Keratinocyte (primary cell): ENCODE measurements around the gene NALCN. TPM values are rescaled to one million over a fixed set of nuclear protein-coding genes. Genes with fewer than 3 reads are reported as not detected.

Experiments
- DNase-seq: peaks from one replicate; pipeline ENCODE4 v3.0.0-alpha.2; 2011; ENCODE audit warnings: low read depth, missing footprints, low spot score
- FAIRE-seq: peaks from 2 replicates; lab custom pipeline; 2011; peaks lifted over from hg19 to GRCh38; lab: Jason Lieb, UNC
- H2AFZ ChIP-seq: 2 replicates; pipeline ENCODE4 v1.6.0; 2012; ENCODE audit warnings: low read length, control low read depth, inconsistent platforms; ENCODE audit not compliant: control insufficient read depth
- H3K27ac ChIP-seq: 2 replicates; pipeline ENCODE4 v1.5.1; 2011; ENCODE audit warnings: low read length; ENCODE audit not compliant: control insufficient read depth, insufficient read depth
- H3K27me3 ChIP-seq: 3 replicates; pipeline ENCODE4 v1.6.0; 2011; ENCODE audit warnings: low read length; ENCODE audit not compliant: control insufficient read depth, insufficient read depth; ENCODE audit errors: extremely low read depth
- H3K36me3 ChIP-seq, 2 experiments: 2 replicates in 1 of 2; 3 replicates in 1 of 2; pipeline ENCODE4 v1.5.1; 2011; ENCODE audit warnings: low read length in 2 of 2, mild to moderate bottlenecking in 1 of 2; ENCODE audit not compliant: control insufficient read depth in 2 of 2, insufficient read depth in 2 of 2; ENCODE audit errors: extremely low read depth in 1 of 2
- H3K4me1 ChIP-seq: 3 replicates; pipeline ENCODE4 v1.5.1; 2011; ENCODE audit warnings: low read length; ENCODE audit not compliant: control insufficient read depth, insufficient read depth; ENCODE audit errors: extremely low read depth
- H3K4me2 ChIP-seq: 3 replicates; pipeline ENCODE4 v1.6.0; 2011; ENCODE audit warnings: low read depth, low read length; ENCODE audit not compliant: control insufficient read depth, insufficient read depth; ENCODE audit errors: extremely low read depth
- H3K4me3 ChIP-seq, 3 experiments: fragments of 200-600 bp in 1 of 3; sonication (generic) in 1 of 3; 2 replicates in 2 of 3; 3 replicates in 1 of 3; pipeline ENCODE4 v1.5.1; 2011 to 2016; ENCODE audit warnings: low read length in 3 of 3, mild to moderate bottlenecking in 3 of 3, control low read depth in 2 of 3, inconsistent platforms in 1 of 3, low read depth in 1 of 3, mixed read lengths in 1 of 3, mixed run types in 1 of 3, moderate library complexity in 1 of 3; ENCODE audit not compliant: control insufficient read depth in 2 of 3, insufficient read depth in 2 of 3; ENCODE audit errors: extremely low read depth in 1 of 3
- H3K79me2 ChIP-seq: 2 replicates; pipeline ENCODE4 v1.6.0; 2012; ENCODE audit warnings: low read length; ENCODE audit not compliant: control insufficient read depth, insufficient read depth
- H3K9ac ChIP-seq: 3 replicates; pipeline ENCODE4 v1.6.0; 2011; ENCODE audit warnings: low read length; ENCODE audit not compliant: control insufficient read depth, insufficient read depth; ENCODE audit errors: extremely low read depth
- H3K9me1 ChIP-seq: 3 replicates; pipeline ENCODE4 v1.6.0; 2011; ENCODE audit warnings: low read length; ENCODE audit not compliant: control insufficient read depth, insufficient read depth; ENCODE audit errors: extremely low read depth
- H3K9me3 ChIP-seq: 2 replicates; pipeline ENCODE4 v1.5.1; 2012; ENCODE audit warnings: low read depth, low read length; ENCODE audit not compliant: control insufficient read depth
- H4K20me1 ChIP-seq: 3 replicates; pipeline ENCODE4 v1.6.0; 2011; ENCODE audit warnings: low read length; ENCODE audit not compliant: control insufficient read depth, insufficient read depth; ENCODE audit errors: extremely low read depth
- CTCF ChIP-seq, 3 experiments: IDR thresholded peaks in 1 of 3; conservative IDR thresholded peaks in 1 of 3; optimal IDR thresholded peaks in 1 of 3; 2 replicates in 2 of 3; 3 replicates in 1 of 3; pipeline versions ENCODE3 to v1.5.1; 2011; ENCODE audit warnings: low read length in 3 of 3, mild to moderate bottlenecking in 3 of 3, moderate library complexity in 2 of 3, control low read depth in 1 of 3, inconsistent platforms in 1 of 3; ENCODE audit not compliant: insufficient read depth in 2 of 3; ENCODE audit errors: extremely low read depth in 1 of 3
- EZH2 ChIP-seq: IDR thresholded peaks from one replicate; pipeline ENCODE4 v1.6.1; 2012; ENCODE audit warnings: inconsistent platforms, mild to moderate bottlenecking, low read length, moderate library complexity
- dilution Hi-C: fragments of 300-500 bp; cut with MboI; formaldehyde crosslinking; loops from one replicate; pipeline ENCODE4 v1.7.0; 2020; ENCODE audit warnings: low sequenced_read_pairs; ENCODE audit not compliant: extremely low pct_ligation_motif_present
- polyA plus RNA-seq, 5 experiments: library from polyadenylated mRNA; depleted of rRNA in 3 of 5; stranded (reverse) in 3 of 5; stranded (forward) in 1 of 5; unstranded in 1 of 5; fragments of >200 nt; gene quantifications; 1 replicate in 1 of 5; 2 replicates in 3 of 5; 3 replicates in 1 of 5; pipeline versions ENCODE4 v1.2.1 to v1.2.3, GENCODE V29; 2011 to 2012; ENCODE audit warnings: missing spikeins in 2 of 5, low read depth in 1 of 5, low replicate concordance in 1 of 5

The NALCN gene
- polyA plus RNA-seq, 1 donor (not counting 4 experiments of a cell fraction or from before 2014, with no cell fraction given): 0.16 TPM

DNA sequence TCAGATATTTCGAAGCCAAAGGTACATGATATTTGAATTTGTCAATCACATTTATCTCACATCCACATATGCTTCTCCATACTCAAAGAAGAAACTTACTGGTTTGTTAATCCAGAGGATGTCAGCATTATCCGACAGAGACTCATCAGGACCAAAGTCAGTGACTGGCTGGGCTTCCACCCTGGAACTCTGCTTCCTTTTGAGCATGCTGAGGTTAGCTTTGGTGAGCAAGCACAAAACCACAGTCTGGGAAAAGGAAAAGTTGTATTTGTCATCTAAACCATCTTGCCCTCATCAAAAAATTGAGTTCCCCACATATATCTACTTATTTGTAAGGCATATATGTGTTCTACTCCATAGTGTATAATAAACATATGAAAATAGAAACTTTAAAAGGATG, 17.4 kb downstream of the NALCN start:
- Histone ChIP-seq H3K36me3 (no peaks in the 10 kb centered on the region), H3K4me3 (no peak overlapping the region), H3K9ac (no peak overlapping the region), H3K9me1 (no peaks in the 10 kb centered on the region), H3K79me2 (no peaks in the 10 kb centered on the region), H3K4me2 (no peak overlapping the region), H3K27ac (no peak overlapping the region), H3K9me3 (no peaks in the 10 kb centered on the region), H3K4me1 (peaks cover 12% of the 10 kb centered on the region), H2AFZ (no peak overlapping the region), H3K27me3 (no peaks in the 10 kb centered on the region), H4K20me1 (no peaks in the 10 kb centered on the region)
- dilution Hi-C loops: no loop called here
- no peak for TF ChIP-seq CTCF (optimal IDR thresholded peaks at IDR 0.05 in 1 of 3, IDR thresholded peaks at IDR 0.05 in 1 of 3, conservative IDR thresholded peaks at IDR 0.05 in 1 of 3; ENCODE audit: extremely low read depth in 1 of 3, insufficient read depth in 2 of 3, low read length in 3 of 3)
- no peak for TF ChIP-seq EZH2
- FAIRE-seq: peak; percentile 81
- DNase-seq: no peak

DNA sequence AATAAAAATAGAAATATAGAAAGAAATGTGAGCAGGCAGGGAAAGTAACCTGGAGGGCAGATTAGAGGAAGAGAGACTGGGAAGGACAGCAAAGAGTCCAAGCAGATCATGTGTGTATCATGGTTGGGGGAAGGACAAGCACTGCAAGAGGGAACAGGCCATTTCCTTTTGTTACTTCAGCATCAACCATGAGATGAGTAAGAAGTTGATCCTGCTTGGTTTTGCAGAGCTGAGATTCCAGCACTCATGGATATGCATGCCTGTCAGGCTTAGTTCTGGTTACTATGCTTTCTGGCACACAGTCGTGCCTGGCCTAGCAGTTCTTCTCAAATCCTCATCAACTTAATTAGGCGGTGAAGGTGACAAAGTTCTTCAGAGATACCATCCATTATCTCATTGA, 18.1 kb downstream of the NALCN start:
- no peaks in the 10 kb centered on the region for H3K36me3 ChIP-seq
- H3K27ac ChIP-seq: no peak overlapping the region
- no peak overlapping the region for H2AFZ ChIP-seq
- no peak overlapping the region for H3K4me3 ChIP-seq
- no peaks in the 10 kb centered on the region for H3K9me1 ChIP-seq
- H3K79me2 ChIP-seq: no peaks in the 10 kb centered on the region
- DNase-seq (no peak), FAIRE-seq (peak; percentile 84)
- TF ChIP-seq CTCF (optimal IDR thresholded peaks at IDR 0.05 in 1 of 3, IDR thresholded peaks at IDR 0.05 in 1 of 3, conservative IDR thresholded peaks at IDR 0.05 in 1 of 3; ENCODE audit: extremely low read depth in 1 of 3, insufficient read depth in 2 of 3, low read length in 3 of 3) (no peak), EZH2 (no peak)
- H3K27me3 ChIP-seq: no peaks in the 10 kb centered on the region
- no peaks in the 10 kb centered on the region for H4K20me1 ChIP-seq
- dilution Hi-C loops: no loop called here
- no peaks in the 10 kb centered on the region for H3K9me3 ChIP-seq
- H3K9ac ChIP-seq: no peak overlapping the region
- peak overlapping the region; percentile 37 for H3K4me2 ChIP-seq
- H3K4me1 ChIP-seq: peaks cover 12% of the 10 kb centered on the region
